Neural progenitor cell (in vitro differentiated cells): ENCODE data around the gene PRLHR. TPM values are rescaled to one million over a fixed set of nuclear protein-coding genes. Genes with fewer than 3 reads are reported as not detected.

Experiments
- DNase-seq: peaks from one replicate; pipeline ENCODE4 v3.0.0-alpha.2; 2016; ENCODE audit warnings: low spot score
- H2AFZ ChIP-seq: fragments of 200-600 bp; sonication (generic); replicated peaks from 2 replicates; pipeline ENCODE4 v1.6.1; 2016; ENCODE audit warnings: antibody characterized with exemption
- H3F3A ChIP-seq: fragments of 200-600 bp; sonication (generic); 2 replicates; pipeline ENCODE4 v1.6.1; 2016; ENCODE audit warnings: antibody characterized with exemption, low read depth
- H3K27ac ChIP-seq: fragments of 200-600 bp; sonication (generic); 2 replicates; pipeline ENCODE4 v1.5.1; 2016; ENCODE audit warnings: mild to moderate bottlenecking
- H3K27me3 ChIP-seq: fragments of 200-600 bp; sonication (generic); 2 replicates; pipeline ENCODE4 v1.6.1; 2016; ENCODE audit warnings: mild to moderate bottlenecking, moderate library complexity
- H3K36me3 ChIP-seq: fragments of 200-600 bp; sonication (generic); 2 replicates; pipeline ENCODE4 v1.5.1; 2016
- H3K4me1 ChIP-seq: fragments of 200-600 bp; sonication (generic); 2 replicates; pipeline ENCODE4 v1.6.1; 2016; ENCODE audit warnings: mixed run types
- H3K4me2 ChIP-seq: fragments of 200-600 bp; sonication (generic); 2 replicates; pipeline ENCODE4 v1.6.1; 2016
- H3K4me3 ChIP-seq: fragments of 200-600 bp; sonication (generic); 2 replicates; pipeline ENCODE4 v1.5.1; 2016
- H3K79me2 ChIP-seq: fragments of 200-600 bp; sonication (generic); 2 replicates; pipeline ENCODE4 v1.6.1; 2016; ENCODE audit warnings: low read depth
- H3K9ac ChIP-seq: fragments of 200-600 bp; sonication (generic); 2 replicates; pipeline ENCODE4 v1.6.1; 2016
- H3K9me3 ChIP-seq: fragments of 200-600 bp; sonication (generic); 2 replicates; pipeline ENCODE4 v1.5.1; 2016; ENCODE audit warnings: low read depth
- H4K20me1 ChIP-seq: fragments of 200-600 bp; sonication (generic); 2 replicates; pipeline ENCODE4 v1.6.1; 2016; ENCODE audit warnings: low read depth
- H3K27ac Mint-ChIP-seq: 3 replicates; pipeline ENCODE4 v1.8.0; 2021; ENCODE audit warnings: mixed read lengths
- H3K27me3 Mint-ChIP-seq: 2 replicates; pipeline ENCODE4 v1.8.0; 2022; ENCODE audit warnings: low read depth, mild to moderate bottlenecking, inconsistent platforms, moderate library complexity, mixed read lengths; ENCODE audit not compliant: insufficient read depth
- H3K36me3 Mint-ChIP-seq: 3 replicates; pipeline ENCODE4 v1.8.0; 2021; ENCODE audit warnings: mixed read lengths
- H3K4me1 Mint-ChIP-seq: 3 replicates; pipeline ENCODE4 v1.8.0; 2021; ENCODE audit warnings: mixed read lengths
- H3K4me3 Mint-ChIP-seq: 3 replicates; pipeline ENCODE4 v1.8.0; 2021; ENCODE audit warnings: mild to moderate bottlenecking, moderate library complexity, mixed read lengths
- H3K9me3 Mint-ChIP-seq: 3 replicates; pipeline ENCODE4 v1.8.0; 2020; ENCODE audit warnings: mixed read lengths
- CTCF ChIP-seq: fragments of 200-600 bp; sonication (generic); IDR thresholded peaks from 2 replicates; pipeline ENCODE4 v1.5.1; 2017; ENCODE audit warnings: antibody characterized with exemption, mild to moderate bottlenecking
- EZH2 ChIP-seq: fragments of 200-600 bp; sonication (generic); IDR thresholded peaks from 2 replicates; pipeline ENCODE4 v1.6.1; 2017; ENCODE audit warnings: antibody characterized with exemption, mild to moderate bottlenecking, moderate library complexity
- EZH2phosphoT487 ChIP-seq: fragments of 200-600 bp; sonication (generic); IDR thresholded peaks from 2 replicates; pipeline ENCODE4 v1.6.1; 2017; ENCODE audit warnings: antibody characterized with exemption
- total RNA-seq: library from RNA; depleted of rRNA; stranded (reverse); fragments of >200 nt; gene quantifications from 2 replicates; pipeline ENCODE4 v1.2.3, GENCODE V29; 2015; ENCODE audit warnings: low replicate concordance

The PRLHR gene
- total RNA-seq, 1 donor from 2014 or later: not detected

GRCh38 chr10:118587881-118588651, 7.4 kb downstream of the PRLHR start:
- H3K9me3 Mint-ChIP-seq: peaks cover 4% of the 10 kb centered on the region
- DNase-seq: no peak
- Histone ChIP-seq H4K20me1 (no peaks in the 10 kb centered on the region), H2AFZ (no peak overlapping the region), H3F3A (no peaks in the 10 kb centered on the region), H3K4me2 (no peak overlapping the region), H3K27me3 (peaks cover 26% of the 10 kb centered on the region), H3K9me3 (no peaks in the 10 kb centered on the region), H3K36me3 (no peaks in the 10 kb centered on the region), H3K27ac (no peak overlapping the region), H3K4me3 (no peak overlapping the region), H3K79me2 (no peaks in the 10 kb centered on the region), H3K9ac (no peak overlapping the region), H3K4me1 (no peaks in the 10 kb centered on the region)
- TF ChIP-seq EZH2phosphoT487: no peak
- TF ChIP-seq EZH2: no peak
- TF ChIP-seq CTCF: no peak
- H3K36me3 Mint-ChIP-seq: no peaks in the 10 kb centered on the region
- no peak overlapping the region for H3K4me3 Mint-ChIP-seq
- peaks cover 23% of the 10 kb centered on the region for H3K27me3 Mint-ChIP-seq
- H3K27ac Mint-ChIP-seq: no peak overlapping the region
- peaks cover 4% of the 10 kb centered on the region for H3K4me1 Mint-ChIP-seq

- DNase-seq: no peak
- Mint-ChIP-seq H3K4me1 (peaks cover 4% of the 10 kb centered on the region), H3K9me3 (no peaks in the 10 kb centered on the region), H3K4me3 (no peak overlapping the region), H3K27ac (no peak overlapping the region), H3K36me3 (no peaks in the 10 kb centered on the region), H3K27me3 (peaks cover 14% of the 10 kb centered on the region)
- no peak overlapping the region for H3K4me2 ChIP-seq
- no peaks in the 10 kb centered on the region for H3K79me2 ChIP-seq
- H3K9me3 ChIP-seq: no peaks in the 10 kb centered on the region
- no peak overlapping the region for H2AFZ ChIP-seq
- no peaks in the 10 kb centered on the region for H3K4me1 ChIP-seq
- TF ChIP-seq EZH2phosphoT487: no peak
- TF ChIP-seq EZH2: no peak
- no peak for TF ChIP-seq CTCF
- H3K27me3 ChIP-seq: peaks cover 15% of the 10 kb centered on the region
- no peaks in the 10 kb centered on the region for H4K20me1 ChIP-seq
- no peaks in the 10 kb centered on the region for H3K36me3 ChIP-seq
- no peak overlapping the region for H3K4me3 ChIP-seq
- no peaks in the 10 kb centered on the region for H3F3A ChIP-seq
- no peak overlapping the region for H3K27ac ChIP-seq
- no peak overlapping the region for H3K9ac ChIP-seq
These were observed 8.5 kb downstream of the PRLHR start for GRCh38 chr10:118586911-118587310.

GRCh38 chr10:118585794-118586193, 9.7 kb downstream of the PRLHR start:
- Mint-ChIP-seq H3K27me3 (peaks cover 15% of the 10 kb centered on the region), H3K27ac (no peak overlapping the region), H3K36me3 (no peaks in the 10 kb centered on the region), H3K4me1 (peaks cover 4% of the 10 kb centered on the region), H3K4me3 (no peak overlapping the region), H3K9me3 (no peaks in the 10 kb centered on the region)
- Histone ChIP-seq H3F3A (no peaks in the 10 kb centered on the region), H2AFZ (no peak overlapping the region), H3K9ac (no peak overlapping the region), H3K27ac (no peak overlapping the region), H3K4me2 (no peak overlapping the region), H3K79me2 (no peaks in the 10 kb centered on the region), H3K4me1 (no peaks in the 10 kb centered on the region), H4K20me1 (no peaks in the 10 kb centered on the region), H3K36me3 (no peaks in the 10 kb centered on the region), H3K9me3 (no peaks in the 10 kb centered on the region), H3K4me3 (no peak overlapping the region), H3K27me3 (peaks cover 3% of the 10 kb centered on the region)
- TF ChIP-seq EZH2phosphoT487: no peak
- no peak for TF ChIP-seq CTCF
- TF ChIP-seq EZH2: no peak
- no peak for DNase-seq
